Memory B cell (primary cell): ENCODE results near the gene TAAR9.

Source experiments
- ATAC-seq: fragments of 150-1000 bp; cut with Tn5 transposase; 2 replicates; pipeline ENCODE4 v1.10.0; 2021; ENCODE audit warnings: low read depth, mild to moderate bottlenecking, moderate library complexity
- DNase-seq, 2 donors: peaks; one replicate each; pipeline ENCODE4 v3.0.0; 2022; ENCODE audit warnings: low spot score in 2 of 2
- H3K27ac Mint-ChIP-seq: one replicate; pipeline ENCODE4 v1.8.0; 2022; ENCODE audit warnings: mild to moderate bottlenecking, moderate library complexity, mixed read lengths
- H3K27me3 Mint-ChIP-seq: one replicate; pipeline ENCODE4 v1.8.0; 2022; ENCODE audit warnings: mixed read lengths
- H3K36me3 Mint-ChIP-seq: one replicate; pipeline ENCODE4 v1.8.0; 2022; ENCODE audit warnings: mild to moderate bottlenecking, mixed read lengths
- H3K4me1 Mint-ChIP-seq: one replicate; pipeline ENCODE4 v1.8.0; 2022; ENCODE audit warnings: mixed read lengths
- H3K4me3 Mint-ChIP-seq: one replicate; pipeline ENCODE4 v1.8.0; 2022; ENCODE audit warnings: mild to moderate bottlenecking, moderate library complexity, mixed read lengths
- H3K9me3 Mint-ChIP-seq: one replicate; pipeline ENCODE4 v1.8.0; 2022; ENCODE audit warnings: mixed read lengths

Gene TAAR9

GRCh38 chr6:132506869-132507808, 30.9 kb upstream of the TAAR9 start:
- DNase-seq (no peak), ATAC-seq (no peak)
- Mint-ChIP-seq H3K27me3 (no peaks in the 10 kb centered on the region), H3K4me3 (peak overlapping the region; percentile 72), H3K4me1 (peaks cover 62% of the 10 kb centered on the region), H3K27ac (peak overlapping the region; percentile 70), H3K36me3 (peaks cover 44% of the 10 kb centered on the region), H3K9me3 (no peaks in the 10 kb centered on the region)

DNA sequence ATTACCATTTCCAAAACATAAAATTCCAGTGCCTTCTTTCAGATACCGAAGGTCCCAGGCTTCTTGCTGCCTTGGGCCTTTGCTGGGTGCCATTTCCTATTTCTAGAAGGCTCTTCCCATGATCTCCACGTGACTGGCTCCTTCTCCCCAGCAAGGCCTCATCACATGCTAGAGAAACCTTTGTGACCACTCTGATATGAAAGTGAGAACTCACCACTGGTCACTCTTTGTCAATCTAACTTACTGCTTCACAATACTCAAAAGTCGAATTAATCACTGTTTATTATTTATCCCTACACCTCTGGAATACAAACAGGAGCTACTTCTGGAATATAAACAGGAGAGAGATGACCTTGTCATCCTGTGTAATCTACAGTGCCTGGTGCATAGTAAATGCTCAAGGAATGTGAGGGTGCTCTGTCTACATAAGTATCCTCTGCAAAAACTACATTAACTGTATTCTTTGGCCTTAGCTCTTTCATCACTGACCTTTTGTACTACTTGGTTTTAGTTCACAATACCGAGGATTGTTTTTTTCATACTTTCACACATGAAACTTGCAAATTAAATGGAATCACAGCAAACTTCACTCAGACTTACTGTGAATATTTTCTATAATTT, 26.8 kb upstream of the TAAR9 start:
- ATAC-seq (no peak), DNase-seq (no peak)
- Mint-ChIP-seq H3K27ac (peak overlapping the region; percentile 90), H3K4me1 (peaks cover 57% of the 10 kb centered on the region), H3K27me3 (no peaks in the 10 kb centered on the region), H3K4me3 (peak overlapping the region; percentile 99), H3K9me3 (no peaks in the 10 kb centered on the region), H3K36me3 (peaks cover 34% of the 10 kb centered on the region)

GRCh38 chr6:132511831-132512220, 26.3 kb upstream of the TAAR9 start:
- peak overlapping the region; percentile 90 for H3K27ac Mint-ChIP-seq
- peaks cover 52% of the 10 kb centered on the region for H3K4me1 Mint-ChIP-seq

DNA sequence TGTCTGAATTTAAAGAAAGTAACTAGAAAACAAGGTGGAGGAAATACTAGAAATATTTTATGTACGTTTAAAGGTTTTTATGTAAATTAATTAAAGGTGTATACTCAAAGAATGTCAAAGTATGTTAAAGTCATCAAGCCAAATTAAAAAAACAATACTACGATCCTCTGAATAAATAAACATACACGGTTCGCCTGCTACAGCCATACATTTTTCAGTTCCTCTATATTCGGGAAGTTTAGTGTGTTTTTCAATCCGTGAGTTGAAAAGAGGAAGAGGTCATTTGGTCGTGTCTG, 25.8 kb upstream of the TAAR9 start:
- no peak for ATAC-seq
- H3K27me3 Mint-ChIP-seq, result no peaks in the 10 kb centered on the region
- peak overlapping the region; percentile 90 for H3K27ac Mint-ChIP-seq
- peaks cover 49% of the 10 kb centered on the region for H3K4me1 Mint-ChIP-seq
- peak overlapping the region; percentile 99 for H3K4me3 Mint-ChIP-seq
- H3K9me3 Mint-ChIP-seq, result no peaks in the 10 kb centered on the region
- H3K36me3 Mint-ChIP-seq, result peaks cover 26% of the 10 kb centered on the region
- no peak for DNase-seq

More at GRCh38 chr6:132511831-132512220, 26.3 kb upstream of the TAAR9 start:
- ATAC-seq, result no peak
- Mint-ChIP-seq H3K4me3 (peak overlapping the region; percentile 99), H3K27me3 (no peaks in the 10 kb centered on the region), H3K36me3 (peaks cover 29% of the 10 kb centered on the region), H3K9me3 (no peaks in the 10 kb centered on the region)
- no peak for DNase-seq

DNA sequence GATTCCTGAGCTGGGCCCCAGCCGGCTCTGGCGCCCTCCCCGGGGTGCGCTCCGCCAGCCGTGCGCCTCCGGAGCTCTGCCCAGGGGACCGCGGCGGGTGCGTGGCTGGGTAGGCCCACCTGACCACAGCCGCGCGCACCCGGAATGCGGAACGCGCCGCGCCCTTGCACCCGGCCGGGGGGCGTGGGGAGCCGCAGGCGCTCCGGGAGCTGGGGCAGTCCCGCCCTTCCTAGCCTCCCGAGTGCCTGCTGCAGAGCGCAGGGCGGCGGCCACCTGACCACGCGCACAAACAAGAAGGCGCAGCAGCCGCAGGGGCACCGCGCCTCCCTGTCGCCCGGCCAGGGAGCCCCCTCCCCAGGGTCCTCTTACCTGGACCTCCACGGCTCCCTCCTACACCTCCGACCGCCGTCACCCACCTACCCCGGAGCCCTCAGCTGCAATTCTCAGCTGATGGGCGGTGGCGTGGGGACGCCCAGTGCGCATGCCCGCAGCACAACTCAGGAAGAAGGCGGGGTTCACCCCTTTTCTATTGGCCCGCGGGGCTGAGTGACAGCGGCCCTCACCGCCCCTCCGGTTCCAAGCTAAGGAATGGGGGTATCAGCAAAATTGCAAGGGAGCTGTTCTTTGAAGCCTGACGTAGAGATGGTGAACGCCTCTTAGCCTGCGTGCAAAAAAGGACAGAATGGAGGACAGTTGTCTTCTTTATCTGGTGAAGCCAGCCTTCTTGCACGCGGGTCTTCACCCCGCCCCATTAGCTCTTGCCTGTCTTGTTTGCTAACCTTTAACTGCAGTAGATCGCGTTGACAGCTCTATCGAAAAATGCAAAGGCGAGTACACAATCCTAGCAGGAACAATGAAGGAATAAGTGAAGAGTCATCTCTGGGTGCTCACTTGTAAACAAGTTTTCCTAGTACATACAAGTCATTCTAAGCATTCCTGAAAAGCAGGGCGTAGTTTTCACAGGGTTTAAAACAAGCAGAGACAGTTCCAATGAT, 25.1 kb upstream of the TAAR9 start, which contains the start of gene STX7:
TSS of gene STX7 (minus strand) at position 479 of the 995 bp plus-strand sequence. CDS start 9,586 bp downstream, outside the sequence.
- peak; percentile 81 to 85 for DNase-seq
- H3K4me1 Mint-ChIP-seq, result peaks cover 42% of the 10 kb centered on the region
- ATAC-seq, result peak; percentile 81
- no peaks in the 10 kb centered on the region for H3K27me3 Mint-ChIP-seq
- H3K27ac Mint-ChIP-seq, result peak within 1 kb of the TSS; percentile 90
- peaks cover 20% of the 10 kb centered on the region for H3K36me3 Mint-ChIP-seq
- peak within 1 kb of the TSS; percentile 99 for H3K4me3 Mint-ChIP-seq
- H3K9me3 Mint-ChIP-seq, result no peaks in the 10 kb centered on the region

DNA sequence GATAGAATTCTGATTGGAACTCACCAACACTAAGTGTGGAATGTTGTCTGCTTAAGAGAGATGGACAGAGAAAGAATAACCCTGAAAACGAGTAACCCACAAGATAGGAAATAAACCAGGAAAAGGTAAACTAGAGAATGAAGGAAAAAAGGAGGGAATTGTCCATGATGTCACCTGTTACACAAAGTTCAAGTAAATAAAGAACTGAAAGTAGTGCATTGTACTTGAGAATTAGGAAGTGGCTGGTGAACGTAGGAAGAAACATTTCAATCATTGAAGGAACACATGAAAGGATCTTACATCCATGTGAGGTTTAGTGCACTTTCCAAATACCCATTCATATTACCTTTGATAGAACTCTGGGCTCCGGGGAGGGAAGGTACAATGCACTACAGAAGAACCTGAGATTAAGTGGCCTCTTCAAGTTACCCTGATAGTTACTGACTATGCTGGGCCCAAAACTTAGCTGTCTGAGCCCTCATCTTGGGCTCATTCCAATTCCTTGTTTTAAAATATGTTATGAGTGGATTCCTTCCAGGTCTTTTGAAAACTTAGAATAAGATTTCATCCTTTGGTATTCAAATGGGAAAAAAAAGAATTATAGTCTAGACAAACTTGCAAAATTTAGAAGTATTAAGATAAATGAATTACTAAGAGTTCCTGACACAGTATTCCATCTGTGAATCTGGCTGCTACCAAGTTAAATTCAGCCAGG, 24.1 kb upstream of the TAAR9 start:
- H3K4me3 Mint-ChIP-seq, result peak overlapping the region; percentile 99
- no peak for DNase-seq
- no peaks in the 10 kb centered on the region for H3K9me3 Mint-ChIP-seq
- H3K27me3 Mint-ChIP-seq, result no peaks in the 10 kb centered on the region
- peak overlapping the region; percentile 90 for H3K27ac Mint-ChIP-seq
- no peak for ATAC-seq
- H3K36me3 Mint-ChIP-seq, result peaks cover 12% of the 10 kb centered on the region
- H3K4me1 Mint-ChIP-seq, result peaks cover 32% of the 10 kb centered on the region

GRCh38 chr6:132515386-132515785, 22.7 kb upstream of the TAAR9 start:
- ATAC-seq (no peak), DNase-seq (no peak)
- Mint-ChIP-seq H3K27me3 (no peaks in the 10 kb centered on the region), H3K9me3 (no peaks in the 10 kb centered on the region), H3K27ac (no peak overlapping the region), H3K4me3 (no peak overlapping the region), H3K4me1 (peaks cover 25% of the 10 kb centered on the region), H3K36me3 (peaks cover 10% of the 10 kb centered on the region)

DNA sequence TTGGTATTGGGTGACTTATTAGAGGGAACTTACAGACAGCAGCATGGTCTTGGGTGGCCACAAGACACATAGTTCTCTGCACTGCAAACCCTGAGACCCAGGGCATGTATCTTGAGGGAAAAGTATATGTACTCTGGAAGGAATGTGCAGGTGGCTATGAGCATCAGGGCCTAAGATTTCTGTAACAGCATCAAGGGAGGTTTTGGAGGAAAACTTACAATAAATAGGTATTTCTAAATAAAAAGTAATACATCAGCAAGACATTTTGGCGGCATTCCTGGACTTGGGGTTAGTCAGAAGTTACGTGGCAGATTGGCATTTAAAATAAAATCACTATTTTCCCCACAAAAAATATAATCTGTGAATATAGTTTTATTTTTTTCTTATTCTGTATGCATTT, 17.1 kb upstream of the TAAR9 start:
- Mint-ChIP-seq H3K4me3 (no peak overlapping the region), H3K27ac (no peak overlapping the region), H3K36me3 (no peaks in the 10 kb centered on the region), H3K9me3 (no peaks in the 10 kb centered on the region), H3K4me1 (no peaks in the 10 kb centered on the region), H3K27me3 (no peaks in the 10 kb centered on the region)
- ATAC-seq, result no peak
- no peak for DNase-seq

DNA sequence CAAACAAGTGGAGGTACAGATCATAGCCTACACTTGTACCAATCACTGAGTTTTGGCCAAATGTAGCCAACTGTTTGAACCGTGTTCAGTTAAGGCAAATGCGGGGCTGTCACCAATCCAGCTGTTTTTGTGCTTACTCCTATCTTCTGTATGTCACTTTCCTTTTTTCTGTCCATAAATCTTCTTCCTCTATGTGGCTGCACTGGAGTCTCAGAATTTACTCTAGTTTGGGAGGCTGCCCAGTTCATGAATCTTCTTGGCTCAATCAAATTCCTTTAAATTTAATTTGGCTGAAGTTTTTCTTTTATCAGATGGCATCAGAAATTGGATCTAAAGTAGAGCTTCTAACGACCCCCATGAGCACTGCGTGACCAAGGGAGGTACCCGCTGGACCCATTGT, 13.4 kb upstream of the TAAR9 start:
- no peak for DNase-seq
- no peak for ATAC-seq
- H3K4me3 Mint-ChIP-seq, result no peak overlapping the region
- peaks cover 2% of the 10 kb centered on the region for H3K4me1 Mint-ChIP-seq
- H3K36me3 Mint-ChIP-seq, result no peaks in the 10 kb centered on the region
- H3K27ac Mint-ChIP-seq, result no peak overlapping the region
- no peaks in the 10 kb centered on the region for H3K9me3 Mint-ChIP-seq
- H3K27me3 Mint-ChIP-seq, result peaks cover 3% of the 10 kb centered on the region

DNA sequence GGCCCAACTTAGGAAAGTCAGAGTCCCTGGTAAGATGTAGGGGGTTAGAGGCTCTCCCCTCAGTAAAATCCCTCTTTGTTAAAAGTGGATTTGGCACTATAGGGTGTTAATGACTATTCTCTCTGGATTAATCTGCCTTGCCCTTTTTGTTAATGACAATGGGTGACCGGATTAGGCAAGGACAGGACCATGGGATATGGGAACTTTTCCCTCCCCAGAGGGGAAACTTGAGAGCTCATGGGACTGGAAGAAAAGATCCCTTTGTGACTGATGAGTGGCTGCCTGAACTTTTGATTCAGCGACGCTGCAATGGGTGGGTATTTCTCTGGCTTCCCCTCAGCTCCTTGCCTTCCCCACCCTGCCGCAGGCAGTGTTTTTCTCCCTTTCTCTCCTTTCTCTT, 12.2 kb upstream of the TAAR9 start:
- H3K4me1 Mint-ChIP-seq, result peaks cover 2% of the 10 kb centered on the region
- H3K9me3 Mint-ChIP-seq, result no peaks in the 10 kb centered on the region
- no peak overlapping the region for H3K27ac Mint-ChIP-seq
- ATAC-seq, result no peak
- H3K27me3 Mint-ChIP-seq, result peaks cover 3% of the 10 kb centered on the region
- H3K36me3 Mint-ChIP-seq, result no peaks in the 10 kb centered on the region
- no peak for DNase-seq
- H3K4me3 Mint-ChIP-seq, result no peak overlapping the region

DNA sequence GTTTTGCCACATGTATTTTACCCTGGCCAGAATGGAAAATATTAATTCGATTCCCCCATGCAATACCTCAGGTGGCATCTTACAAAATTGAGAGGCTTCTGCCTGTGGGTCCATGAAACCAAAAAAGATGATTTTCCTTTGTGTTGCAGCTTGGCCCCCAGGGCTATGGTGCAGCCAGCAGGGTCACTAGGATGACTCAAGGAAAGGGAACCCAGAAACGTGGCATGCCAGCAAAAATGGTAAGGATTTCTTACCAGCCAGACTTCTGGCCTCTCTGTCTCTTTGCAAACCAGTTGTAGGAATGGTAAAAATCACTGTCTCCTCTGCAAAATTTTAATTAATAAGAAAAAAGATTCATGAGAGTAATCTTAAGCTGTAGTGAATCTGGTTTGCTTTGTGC, 11.6 kb upstream of the TAAR9 start:
- peaks cover 3% of the 10 kb centered on the region for H3K27me3 Mint-ChIP-seq
- no peaks in the 10 kb centered on the region for H3K9me3 Mint-ChIP-seq
- H3K4me1 Mint-ChIP-seq, result peaks cover 2% of the 10 kb centered on the region
- no peaks in the 10 kb centered on the region for H3K36me3 Mint-ChIP-seq
- no peak for DNase-seq
- ATAC-seq, result no peak
- H3K4me3 Mint-ChIP-seq, result no peak overlapping the region
- H3K27ac Mint-ChIP-seq, result no peak overlapping the region

DNA sequence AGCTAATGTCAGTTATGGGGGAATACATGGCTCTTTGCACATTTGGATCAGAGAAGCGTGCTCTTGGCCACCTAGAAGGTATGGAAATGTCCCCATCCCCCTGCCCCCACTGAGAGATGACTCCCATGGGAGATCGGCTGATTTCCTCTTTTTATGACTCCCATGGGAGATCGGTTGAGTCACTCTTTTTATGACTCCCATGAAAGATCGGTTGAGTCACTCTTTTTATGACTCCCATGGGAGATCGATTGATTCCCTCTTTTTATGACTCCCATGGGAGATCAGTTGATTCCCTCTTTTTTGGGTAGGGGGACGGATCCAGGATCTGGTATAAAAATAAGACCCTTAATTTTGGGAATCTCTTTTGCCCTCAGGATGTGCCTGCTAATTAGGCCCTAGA, 10.3 kb upstream of the TAAR9 start:
- H3K36me3 Mint-ChIP-seq, result no peaks in the 10 kb centered on the region
- peaks cover 3% of the 10 kb centered on the region for H3K27me3 Mint-ChIP-seq
- DNase-seq, result no peak
- peaks cover 2% of the 10 kb centered on the region for H3K4me1 Mint-ChIP-seq
- ATAC-seq, result no peak
- no peaks in the 10 kb centered on the region for H3K9me3 Mint-ChIP-seq
- H3K27ac Mint-ChIP-seq, result no peak overlapping the region
- H3K4me3 Mint-ChIP-seq, result no peak overlapping the region

GRCh38 chr6:132530293-132530974, 7.6 kb upstream of the TAAR9 start:
- peak overlapping the region; percentile 87 for H3K4me3 Mint-ChIP-seq
- H3K27me3 Mint-ChIP-seq, result peaks cover 3% of the 10 kb centered on the region
- peak; percentile 86 for ATAC-seq
- H3K36me3 Mint-ChIP-seq, result no peaks in the 10 kb centered on the region
- no peaks in the 10 kb centered on the region for H3K9me3 Mint-ChIP-seq
- peak; percentile 66 to 68 for DNase-seq
- peaks cover 2% of the 10 kb centered on the region for H3K4me1 Mint-ChIP-seq
- H3K27ac Mint-ChIP-seq, result no peak overlapping the region
